GM12878 (cell line): ENCODE results near the gene MAP3K4. TPM values are rescaled to one million over a fixed set of nuclear protein-coding genes. Genes with fewer than 3 reads are reported as not detected.
A peak's percentile ranks its signal among the peaks of the same experiment; 100 is the strongest.

ENCODE experiments used
- ATAC-seq: fragments of 200-7000 bp; cut with Tn5 transposase; 3 replicates; pipeline ENCODE4 v1.9.1; 2020; ENCODE audit warnings: mild to moderate bottlenecking, moderate library complexity
- BruUV-seq: library from RNA; stranded (reverse); fragments of 400-500 nt; replicated peaks from 2 replicates; lab custom pipeline; 2021; lab: Mats Ljungman, UMichigan
- CTCF ChIA-PET: fragments of 300-600 bp; sonication (Branson Sonifier 250); formaldehyde crosslinking; extraction: SDS; loops from one replicate; lab custom pipeline; 2021; ENCODE audit warnings: inconsistent platforms; lab: Yijun Ruan, JAX
- POLR2A ChIA-PET: fragments of 350-600 bp; formaldehyde crosslinking; extraction: SDS; loops from one replicate; lab custom pipeline; 2021; ENCODE audit warnings: inconsistent platforms; lab: Charles Lee
- RAD21 ChIA-PET: fragments of 300-600 bp; sonication (Branson Sonifier 250); formaldehyde crosslinking; loops from one replicate; lab custom pipeline; 2023; ENCODE audit warnings: antibody characterized with exemption; ENCODE audit not compliant: unreplicated experiment; lab: Charles Lee
- SMC1A ChIA-PET: fragments of 300-600 bp; sonication (Branson Sonifier 250); formaldehyde crosslinking; loops from one replicate; lab custom pipeline; 2023; ENCODE audit not compliant: unreplicated experiment, uncharacterized antibody; lab: Charles Lee
- DNase-seq: peaks from one replicate; pipeline ENCODE4 v3.0.0-alpha.2; 2011; ENCODE audit warnings: low read depth, low spot score
- FAIRE-seq: peaks from 3 replicates; lab custom pipeline; 2011; peaks lifted over from hg19 to GRCh38; lab: Jason Lieb, UNC
- H2AFZ ChIP-seq: 2 replicates; pipeline ENCODE4 v1.6.0; 2011; ENCODE audit warnings: low read depth, low read length, control low read depth; ENCODE audit not compliant: control insufficient read depth
- H3K27ac ChIP-seq: 2 replicates; pipeline ENCODE4 v1.5.1; 2011; ENCODE audit warnings: control low read depth; ENCODE audit not compliant: control insufficient read depth, insufficient read depth
- H3K27me3 ChIP-seq, 2 experiments: replicated peaks in 1 of 2; 2 replicates each; pipeline versions ENCODE4 v1.6.0 to v1.6.1; 2011; ENCODE audit warnings: low read length in 1 of 2; ENCODE audit not compliant: control insufficient read depth in 2 of 2, insufficient read depth in 2 of 2
- H3K36me3 ChIP-seq, 2 experiments: 2 replicates each; pipeline ENCODE4 v1.5.1; 2011; ENCODE audit warnings: low read length in 1 of 2; ENCODE audit not compliant: control insufficient read depth in 2 of 2, insufficient read depth in 2 of 2
- H3K4me1 ChIP-seq: 2 replicates; pipeline ENCODE4 v1.6.1; 2011; ENCODE audit warnings: mild to moderate bottlenecking, low read length, moderate library complexity, mixed read lengths; ENCODE audit not compliant: control insufficient read depth, insufficient read depth
- H3K4me2 ChIP-seq: 2 replicates; pipeline ENCODE4 v1.6.0; 2011; ENCODE audit warnings: control low read depth; ENCODE audit not compliant: control insufficient read depth, insufficient read depth
- H3K4me3 ChIP-seq: fragments of 200-600 bp; sonication (generic); 2 replicates; pipeline ENCODE4 v1.5.1; 2016
- H3K79me2 ChIP-seq: 2 replicates; pipeline ENCODE4 v1.6.0; 2011; ENCODE audit warnings: low read length; ENCODE audit not compliant: control insufficient read depth, insufficient read depth
- H3K9ac ChIP-seq: 2 replicates; pipeline ENCODE4 v1.8.0; 2011; ENCODE audit warnings: low read length, control low read depth, mixed read lengths; ENCODE audit not compliant: control insufficient read depth, insufficient read depth
- H3K9me3 ChIP-seq: replicated peaks from 3 replicates; pipeline ENCODE4 v1.5.1; 2011; ENCODE audit warnings: mild to moderate bottlenecking, low read length; ENCODE audit not compliant: control insufficient read depth, insufficient read depth
- H4K20me1 ChIP-seq: 2 replicates; pipeline ENCODE4 v1.6.0; 2011; ENCODE audit not compliant: control insufficient read depth, insufficient read depth
- CBFB ChIP-seq: IDR thresholded peaks from 2 replicates; pipeline ENCODE4 v1.6.1; 2016; ENCODE audit warnings: antibody characterized with exemption, low read depth
- EZH2 ChIP-seq: IDR thresholded peaks from 2 replicates; pipeline ENCODE4 v1.6.1; 2012; ENCODE audit warnings: low read depth, mild to moderate bottlenecking, control low read depth, inconsistent platforms, low read length, borderline replicate concordance; ENCODE audit not compliant: control insufficient read depth
- FOXK2 ChIP-seq: fragments of 450-650 bp; IDR thresholded peaks from 2 replicates; pipeline ENCODE4 v1.6.1; 2017; ENCODE audit warnings: mild to moderate bottlenecking, moderate library complexity
- IRF3 ChIP-seq: fragments of 450-650 bp; IDR thresholded peaks from 2 replicates; pipeline ENCODE4 v1.6.1; 2014; ENCODE audit warnings: mild to moderate bottlenecking
- JUNB ChIP-seq: IDR thresholded peaks from 2 replicates; pipeline ENCODE4 v1.6.1; 2016; ENCODE audit warnings: antibody characterized with exemption, mild to moderate bottlenecking
- JUND ChIP-seq: IDR thresholded peaks from 2 replicates; pipeline ENCODE4 v1.6.1; 2012; ENCODE audit warnings: low read depth, mild to moderate bottlenecking, low read length, improper control_type of control experiment, moderate library complexity
- MXI1 ChIP-seq: fragments of 150-350 bp; IDR thresholded peaks from 2 replicates; pipeline ENCODE4 v1.6.1; 2011; ENCODE audit warnings: low read depth, mild to moderate bottlenecking, inconsistent platforms, low read length, improper control_type of control experiment
- MYB ChIP-seq: fragments of 150-350 bp; IDR thresholded peaks from 2 replicates; pipeline ENCODE4 v1.6.1; 2014; ENCODE audit warnings: mild to moderate bottlenecking, low read depth, low read length, borderline replicate concordance
- PAX5 ChIP-seq: IDR thresholded peaks from 2 replicates; pipeline ENCODE4 v1.6.1; 2011; ENCODE audit warnings: low read depth, low read length, borderline replicate concordance
- SMAD1 ChIP-seq: fragments of 450-650 bp; IDR thresholded peaks from 2 replicates; pipeline ENCODE4 v1.6.1; 2018; ENCODE audit warnings: mild to moderate bottlenecking, low read depth; ENCODE audit not compliant: partially characterized antibody
- WGBS: methylation state at CpG from one replicate; pipeline ENCODE4 v1.1.6; 2016; ENCODE audit warnings: low lambda C conversion rate; ENCODE audit not compliant: insufficient replicate concordance, insufficient coverage; ENCODE audit errors: missing lambda C conversion rate; 5-methylcytosine and 5-hydroxymethylcytosine counted together
- in situ Hi-C: fragments of 300-500 bp; cut with MboI; formaldehyde crosslinking; loops from 9 replicates; pipeline ENCODE4 v1.14.3; 2018; ENCODE audit warnings: mixed read lengths
- intact Hi-C: fragments of 100-400 bp; cut with micrococcal nuclease; formaldehyde crosslinking; loops from one replicate; pipeline ENCODE4 v1.14.2; 2022; ENCODE audit not compliant: unreplicated experiment
- polyA plus RNA-seq, 11 experiments: library from polyadenylated mRNA; depleted of rRNA in 4 of 11; unstranded in 6 of 11; stranded (reverse) in 5 of 11; fragments of >200 nt; fragmentation: Nextera tagmentation in 4 of 11; fragmentation: Illumina TruSeq in 1 of 11; extraction: Ambion mirVana in 4 of 11; extraction: Trizol in 1 of 11; gene quantifications; 1 replicate in 1 of 11; 2 replicates in 10 of 11; pipeline versions ENCODE4 v1.2.1 to v1.2.3, GENCODE V29; 2011 to 2016; ENCODE audit warnings: inconsistent platforms in 2 of 11, missing spikeins in 2 of 11, low read depth in 1 of 11
- total RNA-seq, 4 experiments: library from RNA; depleted of rRNA in 3 of 4; stranded (reverse); fragments of >200 nt in 3 of 4; fragmentation: Illumina TruSeq in 1 of 4; extraction: Trizol in 1 of 4; gene quantifications; 2 replicates each; pipeline versions ENCODE4 v1.2.1 to v1.2.3, GENCODE V29; 2013 to 2021
- TF ChIP-seq, protein P1 (sequence below): fragments of 450-650 bp; IDR thresholded peaks from 2 replicates; pipeline ENCODE4 v1.6.1; 2017; ENCODE audit warnings: mild to moderate bottlenecking, moderate library complexity
- TF ChIP-seq, protein P2 (sequence below): IDR thresholded peaks from 2 replicates; pipeline ENCODE4 v1.6.1; 2012; ENCODE audit warnings: low read length, inconsistent platforms

MAP3K4 gene
- total and polyA plus RNA-seq, 10 of the 15 experiments (the other 5 are each of a cell fraction or from before 2014, with no cell fraction given), result 14.0 to 44.5 (median 23.1) TPM

DNA sequence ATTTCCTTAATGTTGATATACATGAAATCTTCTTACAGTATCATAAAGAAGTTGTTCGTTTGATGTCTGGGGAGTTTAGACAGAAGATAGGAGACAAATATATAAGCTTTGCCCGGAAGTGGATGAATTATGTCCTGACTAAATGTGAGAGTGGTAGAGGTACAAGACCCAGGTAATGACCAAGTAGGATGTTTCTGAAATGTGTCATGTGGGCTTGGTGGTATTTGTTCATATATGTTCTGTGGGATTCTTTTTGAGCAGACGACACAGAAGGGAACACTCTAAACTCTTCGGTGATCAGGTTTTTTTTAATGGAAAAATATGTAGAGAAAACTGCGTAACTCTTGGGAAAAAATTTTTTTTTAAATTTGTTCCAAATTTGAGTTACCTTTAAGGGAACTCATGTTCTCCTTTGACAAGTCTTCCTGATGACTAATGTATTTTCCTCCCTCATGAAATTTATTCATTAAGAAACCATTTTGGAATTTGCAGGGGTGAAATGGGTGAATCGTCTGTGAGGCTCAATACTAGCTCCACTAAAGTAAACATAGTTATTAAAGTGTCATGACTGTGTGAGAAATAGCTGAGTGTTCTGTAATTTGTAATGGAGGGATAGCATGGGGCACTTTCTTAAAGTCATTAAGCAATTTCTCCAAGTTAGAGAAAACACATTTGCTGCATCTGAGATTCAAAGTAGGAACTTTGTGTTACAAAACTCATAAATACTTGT, 100.6 kb downstream of the MAP3K4 start (continued):
- TF ChIP-seq JUNB (peak; percentile 39), MXI1 (no peak)
- TF ChIP-seq, all 136 proteins: peak for 2

DNA sequence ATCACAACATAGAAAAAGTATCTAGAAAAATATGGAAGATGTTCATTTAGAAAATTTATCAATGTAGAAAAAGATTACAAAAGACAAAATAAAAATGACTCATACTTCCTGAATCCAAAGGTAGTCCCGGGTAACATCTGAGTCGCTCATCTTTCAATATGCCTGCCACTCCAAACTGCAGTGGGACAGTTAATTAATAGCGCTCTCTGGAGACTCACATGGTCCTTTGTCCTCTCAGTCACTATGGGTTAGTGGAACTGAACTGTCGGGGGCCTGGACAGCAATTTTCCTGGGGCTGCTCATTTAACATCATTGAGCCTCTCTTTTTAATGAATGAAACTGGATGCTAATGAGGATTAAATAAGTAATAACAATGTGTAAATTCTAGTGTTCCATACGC, 103.4 kb downstream of the MAP3K4 start:
- ChIA-PET POLR2A (no interaction called here), RAD21 (no interaction called here), SMC1A (no interaction called here), CTCF (no interaction called here)
- no TSS peak for BruUV-seq
- no peak for DNase-seq
- Histone ChIP-seq H3K27me3 (no peaks in the 10 kb centered on the region), H3K79me2 (no peaks in the 10 kb centered on the region), H3K9ac (no peak overlapping the region), H3K4me2 (no peak overlapping the region), H3K4me1 (no peaks in the 10 kb centered on the region), H2AFZ (no peak overlapping the region), H3K27ac (no peak overlapping the region), H3K4me3 (no peak overlapping the region), H3K36me3 (peaks cover 5 to 15% of the 10 kb centered on the region in 2 experiments; a peak in 3 of 4 replicates), H4K20me1 (no peaks in the 10 kb centered on the region), H3K9me3 (no peaks in the 10 kb centered on the region)
- ATAC-seq, result no peak
- intact Hi-C loops, result no loop called here
- 85% methylated on average over 5 of the region's 5 CpGs for WGBS
- peak; percentile 78 for FAIRE-seq
- in situ Hi-C loops, result no loop called here
- TF ChIP-seq PAX5, result no peak
- TF ChIP-seq MYB, result no peak
- no peak for TF ChIP-seq FOXK2
- no peak for TF ChIP-seq EZH2
- no peak for TF ChIP-seq IRF3
- no peak for TF ChIP-seq SMAD1
- no peak for TF ChIP-seq JUND
- no peak for TF ChIP-seq CBFB
- TF ChIP-seq, protein P1, sequence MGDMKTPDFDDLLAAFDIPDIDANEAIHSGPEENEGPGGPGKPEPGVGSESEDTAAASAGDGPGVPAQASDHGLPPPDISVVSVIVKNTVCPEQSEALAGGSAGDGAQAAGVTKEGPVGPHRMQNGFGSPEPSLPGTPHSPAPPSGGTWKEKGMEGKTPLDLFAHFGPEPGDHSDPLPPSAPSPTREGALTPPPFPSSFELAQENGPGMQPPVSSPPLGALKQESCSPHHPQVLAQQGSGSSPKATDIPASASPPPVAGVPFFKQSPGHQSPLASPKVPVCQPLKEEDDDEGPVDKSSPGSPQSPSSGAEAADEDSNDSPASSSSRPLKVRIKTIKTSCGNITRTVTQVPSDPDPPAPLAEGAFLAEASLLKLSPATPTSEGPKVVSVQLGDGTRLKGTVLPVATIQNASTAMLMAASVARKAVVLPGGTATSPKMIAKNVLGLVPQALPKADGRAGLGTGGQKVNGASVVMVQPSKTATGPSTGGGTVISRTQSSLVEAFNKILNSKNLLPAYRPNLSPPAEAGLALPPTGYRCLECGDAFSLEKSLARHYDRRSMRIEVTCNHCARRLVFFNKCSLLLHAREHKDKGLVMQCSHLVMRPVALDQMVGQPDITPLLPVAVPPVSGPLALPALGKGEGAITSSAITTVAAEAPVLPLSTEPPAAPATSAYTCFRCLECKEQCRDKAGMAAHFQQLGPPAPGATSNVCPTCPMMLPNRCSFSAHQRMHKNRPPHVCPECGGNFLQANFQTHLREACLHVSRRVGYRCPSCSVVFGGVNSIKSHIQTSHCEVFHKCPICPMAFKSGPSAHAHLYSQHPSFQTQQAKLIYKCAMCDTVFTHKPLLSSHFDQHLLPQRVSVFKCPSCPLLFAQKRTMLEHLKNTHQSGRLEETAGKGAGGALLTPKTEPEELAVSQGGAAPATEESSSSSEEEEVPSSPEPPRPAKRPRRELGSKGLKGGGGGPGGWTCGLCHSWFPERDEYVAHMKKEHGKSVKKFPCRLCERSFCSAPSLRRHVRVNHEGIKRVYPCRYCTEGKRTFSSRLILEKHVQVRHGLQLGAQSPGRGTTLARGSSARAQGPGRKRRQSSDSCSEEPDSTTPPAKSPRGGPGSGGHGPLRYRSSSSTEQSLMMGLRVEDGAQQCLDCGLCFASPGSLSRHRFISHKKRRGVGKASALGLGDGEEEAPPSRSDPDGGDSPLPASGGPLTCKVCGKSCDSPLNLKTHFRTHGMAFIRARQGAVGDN, result no peak
- TF ChIP-seq, protein P2, sequence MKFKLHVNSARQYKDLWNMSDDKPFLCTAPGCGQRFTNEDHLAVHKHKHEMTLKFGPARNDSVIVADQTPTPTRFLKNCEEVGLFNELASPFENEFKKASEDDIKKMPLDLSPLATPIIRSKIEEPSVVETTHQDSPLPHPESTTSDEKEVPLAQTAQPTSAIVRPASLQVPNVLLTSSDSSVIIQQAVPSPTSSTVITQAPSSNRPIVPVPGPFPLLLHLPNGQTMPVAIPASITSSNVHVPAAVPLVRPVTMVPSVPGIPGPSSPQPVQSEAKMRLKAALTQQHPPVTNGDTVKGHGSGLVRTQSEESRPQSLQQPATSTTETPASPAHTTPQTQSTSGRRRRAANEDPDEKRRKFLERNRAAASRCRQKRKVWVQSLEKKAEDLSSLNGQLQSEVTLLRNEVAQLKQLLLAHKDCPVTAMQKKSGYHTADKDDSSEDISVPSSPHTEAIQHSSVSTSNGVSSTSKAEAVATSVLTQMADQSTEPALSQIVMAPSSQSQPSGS, result no peak
